ENCODE results near the gene BLACAT1. TPM values are rescaled to one million over a fixed set of nuclear protein-coding genes. Genes with fewer than 3 reads are reported as not detected.
"Not testable (repeated sequence)": the region's sequence is repeated elsewhere in the genome, so short reads cannot be mapped to it uniquely, and the experiment has no call there.

The BLACAT1 gene
- total RNA-seq, 2 donors from 2014 or later = 0.14 to 0.34 TPM

DNA sequence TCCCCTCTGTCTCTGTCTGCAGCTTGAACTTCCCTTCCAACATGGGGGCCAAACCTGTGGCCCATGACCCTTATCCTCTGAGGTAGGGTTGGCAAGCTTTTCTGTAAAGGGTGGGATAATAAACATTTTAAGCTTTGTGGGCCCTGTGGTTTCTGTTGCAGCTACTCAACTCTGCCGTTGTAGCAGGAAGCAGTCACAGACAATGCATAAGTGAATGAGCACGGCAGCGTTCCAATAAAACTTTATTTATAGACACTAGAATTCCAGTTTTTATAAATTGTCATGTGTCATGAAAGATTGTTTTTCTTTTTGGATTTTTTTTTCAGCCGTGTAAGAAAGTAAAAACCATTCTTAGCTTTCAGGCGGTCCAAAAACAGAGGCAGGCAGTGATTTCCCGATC, 30.4 kb upstream of the BLACAT1 start:
- ATAC-seq = no peak
- intact Hi-C loops (cut with DNase I, micrococcal nuclease) = loop anchor here (5.0 to 10.0 kb wide), 4 partner anchors 36 to 134 kb away; partner anchors contain the start of gene KLHDC8A (in 1 of the 2)
- no peak for DNase-seq

DNA sequence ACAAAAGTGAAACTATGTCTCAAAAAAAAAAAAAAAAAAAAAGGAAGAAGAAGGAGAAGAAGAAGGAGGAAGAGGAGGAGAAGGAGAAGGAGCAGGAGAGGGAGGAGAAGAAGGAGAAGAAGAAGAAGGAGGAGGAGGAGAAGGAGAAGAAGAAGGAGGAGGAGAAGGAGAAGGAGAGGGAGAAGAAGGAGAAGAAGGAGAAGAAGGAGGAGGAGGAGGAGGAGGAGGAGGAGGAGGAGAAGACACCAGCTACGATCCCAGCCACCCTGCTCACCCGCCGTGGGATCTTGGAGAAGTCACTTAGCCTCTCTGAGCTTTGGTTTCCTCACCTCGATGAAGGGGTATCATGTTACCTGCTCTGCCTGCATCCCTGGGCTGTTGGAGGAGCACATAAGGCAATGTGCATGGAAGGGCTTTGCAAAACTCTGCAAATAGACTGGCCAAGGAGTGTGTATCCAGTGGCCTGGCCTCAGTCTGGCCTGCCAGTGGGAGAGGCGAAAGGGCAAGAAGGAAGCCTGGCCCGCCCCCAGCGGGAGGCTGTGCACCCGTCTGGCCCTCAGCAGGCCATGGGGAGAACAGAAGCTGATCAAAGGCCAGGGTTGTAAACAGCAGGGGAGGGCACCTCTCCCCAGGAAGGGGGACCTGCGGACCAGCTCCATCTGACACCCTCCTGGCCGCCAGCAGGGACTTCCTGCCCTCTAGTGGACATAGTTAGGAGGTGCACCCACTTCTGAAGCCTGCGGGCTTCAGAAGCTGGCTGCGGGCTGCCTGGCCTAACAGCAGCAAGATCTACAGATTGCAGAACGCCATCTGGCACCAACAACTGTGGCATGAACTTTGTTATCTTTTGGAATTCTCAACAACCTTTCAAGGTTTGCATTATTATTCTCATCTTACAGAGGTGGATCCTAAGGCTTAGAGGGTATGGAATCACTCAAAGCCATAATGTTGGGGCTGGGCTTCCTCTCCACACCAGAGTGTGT, 29.4 kb upstream of the BLACAT1 start:
- intact Hi-C loops (cut with DNase I, micrococcal nuclease) = loop anchor here (5.0 to 10.0 kb wide), 4 partner anchors 37 to 133 kb away; partner anchors contain the start of gene KLHDC8A (in 1 of the 2)
- ATAC-seq = peak; percentile 84
- DNase-seq = peak; percentile 66 to 68

GRCh38 chr1:205483372-205483771, 27.5 kb upstream of the BLACAT1 start:
- intact Hi-C loops (cut with DNase I, micrococcal nuclease) = loop anchor here (10.0 kb wide), 2 partner anchors 89 to 129 kb away; partner anchors contain the start of gene KLHDC8A (in 1 of the 2)
- ATAC-seq (no peak), DNase-seq (no peak)

- intact Hi-C loops (cut with DNase I, micrococcal nuclease) = loop anchor here (10.0 kb wide), 2 partner anchors 88 to 128 kb away; partner anchors contain the start of gene KLHDC8A (in 1 of the 2)
- not testable (repeated sequence) for ATAC-seq
These were observed 26.7 kb upstream of the BLACAT1 start for GRCh38 chr1:205482587-205482986.

DNA sequence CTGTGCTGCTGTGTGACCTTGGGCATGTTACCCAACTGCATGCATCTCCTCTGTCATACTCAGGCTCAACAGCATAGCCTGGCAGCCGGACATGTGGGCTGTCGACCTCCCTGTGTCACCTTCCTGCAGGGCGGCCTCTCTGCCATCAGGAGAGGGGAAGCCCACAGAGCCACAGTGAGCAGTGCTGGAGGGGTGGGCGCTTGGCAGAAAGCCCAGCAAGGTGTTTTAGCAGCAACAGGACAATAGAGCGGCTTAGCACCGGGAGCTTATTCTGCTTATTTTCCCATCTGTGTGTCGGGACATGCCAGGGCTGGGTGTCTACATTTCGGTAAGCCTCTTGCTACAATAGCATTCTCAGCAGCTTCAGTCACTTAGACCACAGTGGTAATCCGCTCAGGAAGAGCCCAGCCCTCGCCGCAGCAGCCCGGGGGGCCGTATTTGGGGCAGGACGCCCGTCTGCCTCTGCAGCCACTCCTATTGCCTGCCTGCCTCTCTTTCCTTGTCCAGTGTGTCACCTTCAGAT, 25.8 kb upstream of the BLACAT1 start:
- intact Hi-C loops (cut with DNase I, micrococcal nuclease) = loop anchor here (10.0 kb wide), 2 partner anchors 87 to 127 kb away; partner anchors contain the start of gene KLHDC8A (in 1 of the 2)
- ATAC-seq (no peak), DNase-seq (no peak)

More at GRCh38 chr1:205482587-205482986, 26.7 kb upstream of the BLACAT1 start:
- not testable (repeated sequence) for DNase-seq

- intact Hi-C loops (cut with DNase I, micrococcal nuclease) = loop anchor here (10.0 kb wide), 2 partner anchors 86 to 126 kb away; partner anchors contain the start of gene KLHDC8A (in 1 of the 2)
- ATAC-seq = no peak
These were observed 25.4 kb upstream of the BLACAT1 start for GRCh38 chr1:205481218-205481617.

DNA sequence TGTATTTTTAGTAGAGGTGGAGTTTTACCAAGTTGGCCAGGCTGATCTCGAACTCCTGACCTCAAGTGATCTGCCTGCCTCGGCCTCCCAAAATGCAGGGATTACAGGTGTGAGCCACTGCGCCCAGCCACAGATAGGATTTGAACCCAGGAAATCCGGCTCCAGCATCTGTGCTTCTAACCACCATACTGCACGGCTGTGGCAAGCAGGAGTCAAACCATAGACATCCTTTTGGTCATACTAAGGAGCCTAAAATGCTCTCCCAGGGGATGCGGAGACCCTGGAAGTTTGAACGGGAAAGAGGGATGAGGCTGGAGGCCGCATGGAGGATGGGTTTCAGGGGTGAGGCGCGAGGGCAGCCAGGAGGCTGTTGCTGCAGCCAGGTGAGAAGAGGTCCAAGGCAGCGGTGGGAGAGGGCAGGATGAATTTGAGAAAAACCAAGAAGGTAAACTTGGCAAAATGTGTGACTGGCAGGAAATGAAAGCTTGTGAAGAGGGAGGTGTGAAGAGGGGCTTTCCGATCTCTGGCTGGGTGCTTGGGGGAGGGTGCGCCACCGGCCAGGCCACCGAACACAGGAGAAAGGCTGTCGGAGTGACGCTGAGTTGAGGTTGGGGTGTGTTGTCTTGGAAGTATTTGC, 24.6 kb upstream of the BLACAT1 start:
- intact Hi-C loops (cut with DNase I, micrococcal nuclease) = loop anchor here (10.0 kb wide), 2 partner anchors 86 to 126 kb away; partner anchors contain the start of gene KLHDC8A (in 1 of the 2)
- no peak for ATAC-seq
- DNase-seq = no peak

More at GRCh38 chr1:205481218-205481617, 25.4 kb upstream of the BLACAT1 start:
- no peak for DNase-seq

- ATAC-seq; DNase-seq; intact Hi-C loops (cut with DNase I, micrococcal nuclease): not testable (repeated sequence)
These were observed 23.1 kb upstream of the BLACAT1 start for GRCh38 chr1:205478985-205479384.

DNA sequence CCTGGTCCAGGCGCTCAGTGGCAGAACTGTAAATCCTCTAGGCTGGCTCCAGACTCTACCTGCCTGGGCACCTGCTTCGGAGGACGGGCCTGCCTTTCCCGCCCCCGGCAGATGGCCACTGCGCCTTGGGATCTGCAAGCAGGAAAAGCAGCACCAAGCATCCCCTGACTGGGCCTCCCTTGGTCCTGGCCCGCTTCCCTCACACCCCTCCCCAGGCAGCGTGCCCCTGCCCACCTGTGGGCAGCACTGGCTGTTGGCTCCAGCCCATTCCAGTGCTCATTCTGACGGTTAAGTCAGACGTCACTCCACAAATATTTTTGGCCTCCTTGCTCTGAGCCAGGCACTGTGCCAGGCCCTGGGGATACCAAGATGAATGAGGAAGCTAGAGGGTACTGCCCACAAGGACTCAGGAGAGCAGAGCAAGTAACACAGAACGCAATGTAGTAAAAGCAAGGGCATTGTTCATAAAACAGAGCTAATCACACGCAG, 22.0 kb upstream of the BLACAT1 start:
- ATAC-seq = peak; percentile 91
- DNase-seq = peak; percentile 68 to 76
- intact Hi-C loops (cut with DNase I, micrococcal nuclease) = no loop called here

DNA sequence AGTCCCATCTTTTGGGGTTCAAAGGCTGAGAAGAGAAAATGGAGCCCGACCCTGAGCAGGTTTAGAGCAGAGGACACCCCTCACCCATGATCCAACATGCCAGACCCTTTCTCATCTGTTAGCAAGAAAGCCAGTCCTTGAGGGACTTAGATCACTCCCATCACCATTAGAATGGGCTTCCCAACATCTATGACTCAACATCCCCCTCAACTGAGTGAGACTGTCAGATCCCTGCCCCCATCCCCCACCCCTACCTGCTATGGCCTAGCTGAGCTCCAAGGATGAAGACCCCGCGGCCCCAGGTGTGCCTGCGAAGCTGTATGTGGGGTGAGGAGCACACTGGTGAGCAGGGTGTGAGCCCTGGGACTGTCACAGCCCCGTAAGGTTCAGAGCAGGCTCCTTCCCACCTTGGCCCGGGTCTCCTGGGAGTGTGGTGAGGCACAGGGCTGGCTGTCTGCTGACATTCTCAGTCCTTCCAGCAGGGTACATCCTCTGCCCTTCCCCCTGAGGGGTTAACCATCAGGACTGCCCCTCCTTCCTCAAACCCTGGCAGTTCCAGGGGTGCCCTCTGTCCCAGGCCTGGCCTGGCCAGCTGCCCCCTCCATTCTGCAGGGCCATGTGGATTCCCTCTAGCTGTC, 21.4 kb upstream of the BLACAT1 start:
- intact Hi-C loops (cut with DNase I, micrococcal nuclease) = no loop called here
- peak; percentile 9 for ATAC-seq

GRCh38 chr1:205476648-205477047, 20.8 kb upstream of the BLACAT1 start:
- ATAC-seq (no peak), DNase-seq (no peak)
- intact Hi-C loops (cut with DNase I, micrococcal nuclease) = no loop called here

More for the DNA sequence above, 21.4 kb upstream of the BLACAT1 start:
- DNase-seq = no peak

DNA sequence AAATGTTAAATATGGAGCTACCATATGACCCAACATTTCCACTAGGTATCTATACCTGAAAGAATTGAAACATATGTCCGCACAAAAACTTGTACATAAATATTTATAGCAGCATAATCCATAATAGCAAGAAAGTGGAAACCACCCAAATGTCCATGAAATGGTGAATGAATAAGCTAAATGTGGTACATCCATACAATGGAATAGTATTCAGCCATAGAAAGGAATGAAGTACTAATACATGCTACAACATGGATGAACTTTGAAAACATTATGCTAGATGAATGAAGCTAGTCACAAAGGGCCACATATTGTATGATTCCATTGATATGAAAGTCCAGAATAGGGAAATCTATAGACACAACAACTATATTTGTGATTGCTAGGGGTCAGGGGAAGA, 20.0 kb upstream of the BLACAT1 start:
- intact Hi-C loops (cut with DNase I, micrococcal nuclease) = no loop called here
- ATAC-seq = no peak
- DNase-seq = no peak

- no peak for ATAC-seq
- no peak for DNase-seq
- intact Hi-C loops (cut with DNase I, micrococcal nuclease) = no loop called here
These were observed 18.7 kb upstream of the BLACAT1 start for GRCh38 chr1:205474571-205474970.

GRCh38 chr1:205473966-205474365, 18.1 kb upstream of the BLACAT1 start:
- no peak for ATAC-seq
- intact Hi-C loops (cut with DNase I, micrococcal nuclease) = no loop called here
- no peak for DNase-seq

DNA sequence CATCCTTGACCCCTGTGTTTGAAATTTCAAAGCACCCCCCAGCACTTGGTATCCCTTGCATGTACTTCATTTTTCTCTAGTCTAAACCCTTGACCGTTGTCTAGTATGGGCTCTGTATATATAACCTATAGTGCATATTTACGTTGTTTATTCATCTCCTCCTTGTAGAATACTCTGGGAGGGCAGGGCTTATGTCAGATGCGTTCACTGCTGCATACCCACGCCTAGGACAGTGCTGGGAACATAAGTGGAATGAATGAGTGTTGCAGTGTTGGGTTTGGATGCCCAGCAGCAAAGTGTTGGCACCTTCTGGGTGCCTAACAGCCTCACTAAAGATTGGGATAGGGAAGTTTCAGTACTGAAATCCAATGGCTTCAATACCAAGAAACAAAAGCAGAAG, 17.6 kb upstream of the BLACAT1 start:
- no peak for ATAC-seq
- DNase-seq = no peak
- intact Hi-C loops (cut with DNase I, micrococcal nuclease) = no loop called here

DNA sequence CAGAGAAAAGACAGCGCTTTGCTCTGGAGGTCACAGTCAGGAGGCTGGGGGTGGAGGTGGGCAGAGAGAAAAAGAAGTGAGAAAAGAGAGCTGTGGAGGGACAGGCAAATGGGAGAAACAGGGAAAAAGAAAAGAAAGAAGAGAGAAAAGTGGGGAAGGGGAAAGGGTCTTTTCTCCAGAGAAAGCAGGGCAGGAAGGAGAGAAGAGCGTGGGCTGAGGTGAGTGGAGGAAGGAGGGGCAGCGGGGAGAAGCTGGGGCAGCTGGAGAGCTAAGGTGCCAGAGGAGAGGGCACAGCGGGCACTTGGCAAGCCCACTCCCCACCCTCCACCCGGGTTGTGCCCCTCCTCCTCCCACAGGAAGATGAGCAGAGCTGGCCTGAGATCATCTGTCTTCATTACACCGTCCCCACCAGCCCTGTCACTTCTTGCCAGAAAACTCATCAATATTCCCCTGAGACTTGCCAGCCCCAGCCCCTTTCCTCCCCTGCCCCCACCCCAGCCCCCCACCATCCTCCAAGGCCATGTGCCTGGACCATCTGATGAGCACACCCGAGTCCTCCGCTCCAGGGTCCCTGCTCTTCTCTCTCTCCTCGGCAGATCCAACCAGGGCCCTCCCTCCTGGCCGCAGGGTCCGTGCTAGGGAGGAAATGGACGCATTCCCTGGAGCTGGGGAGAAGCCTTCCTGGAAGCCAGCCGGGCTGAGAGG, 17.0 kb upstream of the BLACAT1 start:
- DNase-seq = no peak
- intact Hi-C loops (cut with DNase I, micrococcal nuclease) = no loop called here
- ATAC-seq = no peak

DNA sequence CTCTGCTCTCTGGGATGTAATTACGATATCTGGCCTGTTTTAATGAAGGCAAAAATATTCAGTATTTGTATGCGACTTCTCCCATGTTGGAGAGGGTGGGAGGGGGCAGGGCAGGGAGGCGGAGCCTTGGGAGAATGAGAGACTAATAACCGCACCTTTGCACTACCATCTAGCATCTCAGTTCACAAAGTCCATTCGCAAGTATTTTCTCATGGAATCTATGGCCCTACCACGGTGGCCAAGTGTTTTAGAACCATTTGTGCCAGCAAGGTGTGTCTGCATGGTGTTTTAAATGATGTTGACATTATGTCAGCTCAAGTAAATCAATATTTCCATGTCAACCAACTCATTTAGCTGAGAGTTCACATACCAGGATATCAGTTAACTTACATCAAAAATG, 14.3 kb upstream of the BLACAT1 start:
- peak; percentile 95 for ATAC-seq
- intact Hi-C loops (cut with DNase I, micrococcal nuclease) = no loop called here
- DNase-seq = peak; percentile 46 to 53

All from left colon (tissue), 2 donors.